Gastroesophageal sphincter (tissue), 4 donors: ENCODE measurements around the gene STAT1. TPM values are rescaled to one million over a fixed set of nuclear protein-coding genes. Genes with fewer than 3 reads are reported as not detected.

Experiments
- ATAC-seq: fragments of 150-250 bp; one replicate; pipeline ENCODE4 v1.9.1; 2016; ENCODE audit warnings: mild to moderate bottlenecking, moderate library complexity
- H3K27ac ChIP-seq, 4 donors: fragments of 200-600 bp; sonication (generic) in 3 of 4; 1 replicate in 3 of 4; 2 replicates in 1 of 4; pipeline ENCODE4 v1.5.1; 2016 to 2019
- H3K27me3 ChIP-seq: fragments of 200-600 bp; sonication (generic); one replicate; pipeline ENCODE4 v1.5.1; 2019
- H3K36me3 ChIP-seq, 2 donors: fragments of 200-600 bp; sonication (generic); one replicate each; pipeline ENCODE4 v1.5.1; 2019; ENCODE audit warnings: control low read depth in 1 of 2
- H3K4me1 ChIP-seq, 3 donors: fragments of 200-600 bp; sonication (generic); 1 replicate in 2 of 3; 2 replicates in 1 of 3; pipeline ENCODE4 v1.5.1; 2016 to 2019; ENCODE audit warnings: control low read depth in 2 of 3
- H3K4me3 ChIP-seq, 2 donors: fragments of 200-600 bp; sonication (generic); one replicate each; pipeline ENCODE4 v1.5.1; 2019; ENCODE audit warnings: mild to moderate bottlenecking in 1 of 2, moderate library complexity in 1 of 2
- H3K9me3 ChIP-seq, 3 donors: fragments of 200-600 bp; sonication (generic); one replicate each; pipeline ENCODE4 v1.5.1; 2017 to 2019; ENCODE audit warnings: control low read depth in 2 of 3
- EP300 ChIP-seq: sonication (generic); formaldehyde crosslinking; IDR thresholded peaks from one replicate; pipeline ENCODE4 v1.6.1; 2017; ENCODE audit warnings: antibody characterized with exemption, mild to moderate bottlenecking
- POLR2A ChIP-seq, 2 donors: fragments of 450-650 bp; IDR thresholded peaks; one replicate each; pipeline ENCODE4 v1.6.1; 2017; ENCODE audit warnings: antibody characterized with exemption in 2 of 2, mild to moderate bottlenecking in 2 of 2, moderate library complexity in 1 of 2
- POLR2AphosphoS5 ChIP-seq: sonication (generic); formaldehyde crosslinking; IDR thresholded peaks from one replicate; pipeline ENCODE4 v1.6.1; 2017; ENCODE audit warnings: antibody characterized with exemption
- WGBS, 2 donors: methylation state at CpG; one replicate each; pipeline ENCODE4 v1.1.5; 2018; ENCODE audit warnings: low coverage in 1 of 2; 5-methylcytosine and 5-hydroxymethylcytosine counted together
- total RNA-seq, 4 donors: library from RNA; depleted of rRNA; stranded (reverse); fragments of >200 nt; gene quantifications; one replicate each; pipeline ENCODE4 v1.1.0, GENCODE V29; 2016
- TF ChIP-seq, protein P1 (sequence below), 4 experiments: fragments of 200-600 bp in 2 of 4; fragments of 450-650 bp in 2 of 4; sonication (generic) in 1 of 4; IDR thresholded peaks; one replicate each; pipeline ENCODE4 v1.5.1; 2017 to 2019; ENCODE audit warnings: antibody characterized with exemption in 4 of 4, mild to moderate bottlenecking in 2 of 4, moderate library complexity in 2 of 4

STAT1 gene
- total RNA-seq, 4 donors from 2014 or later: 47.0 to 59.9 (median 53.5) TPM

DNA sequence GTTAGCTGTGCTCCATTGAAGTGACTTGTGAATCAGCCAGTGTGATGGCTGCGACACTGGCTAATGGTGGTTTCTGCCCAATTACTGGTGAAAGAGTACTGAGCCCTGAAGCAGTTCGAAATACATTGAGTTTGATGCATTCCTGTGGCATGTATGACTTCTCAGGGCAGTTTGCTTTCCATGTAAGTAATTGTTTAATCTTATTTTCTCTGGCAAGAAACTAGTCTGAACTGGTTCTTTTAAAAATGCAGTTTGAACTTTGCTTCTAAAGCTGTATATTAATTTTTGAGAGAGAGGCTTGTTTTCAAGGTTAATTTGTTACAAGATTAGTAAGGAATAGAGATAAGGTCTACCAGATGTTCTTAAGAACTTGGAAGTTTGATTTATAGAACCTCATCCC, 86.7 kb downstream of the STAT1 start:
- TF ChIP-seq POLR2A (IDR thresholded peaks at IDR 0.05) (no peak), EP300 (no peak), POLR2AphosphoS5 (no peak)
- TF ChIP-seq, protein P1, sequence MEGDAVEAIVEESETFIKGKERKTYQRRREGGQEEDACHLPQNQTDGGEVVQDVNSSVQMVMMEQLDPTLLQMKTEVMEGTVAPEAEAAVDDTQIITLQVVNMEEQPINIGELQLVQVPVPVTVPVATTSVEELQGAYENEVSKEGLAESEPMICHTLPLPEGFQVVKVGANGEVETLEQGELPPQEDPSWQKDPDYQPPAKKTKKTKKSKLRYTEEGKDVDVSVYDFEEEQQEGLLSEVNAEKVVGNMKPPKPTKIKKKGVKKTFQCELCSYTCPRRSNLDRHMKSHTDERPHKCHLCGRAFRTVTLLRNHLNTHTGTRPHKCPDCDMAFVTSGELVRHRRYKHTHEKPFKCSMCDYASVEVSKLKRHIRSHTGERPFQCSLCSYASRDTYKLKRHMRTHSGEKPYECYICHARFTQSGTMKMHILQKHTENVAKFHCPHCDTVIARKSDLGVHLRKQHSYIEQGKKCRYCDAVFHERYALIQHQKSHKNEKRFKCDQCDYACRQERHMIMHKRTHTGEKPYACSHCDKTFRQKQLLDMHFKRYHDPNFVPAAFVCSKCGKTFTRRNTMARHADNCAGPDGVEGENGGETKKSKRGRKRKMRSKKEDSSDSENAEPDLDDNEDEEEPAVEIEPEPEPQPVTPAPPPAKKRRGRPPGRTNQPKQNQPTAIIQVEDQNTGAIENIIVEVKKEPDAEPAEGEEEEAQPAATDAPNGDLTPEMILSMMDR (IDR thresholded peaks at IDR 0.05): no peak
- no peaks in the 10 kb centered on the region for H3K9me3 ChIP-seq
- H3K36me3 ChIP-seq: peaks cover 0 to 79% of the 10 kb centered on the region in 2 donors
- no peaks in the 10 kb centered on the region for H3K27me3 ChIP-seq
- WGBS, 2 donors: 52 to 83% methylated on average over 2 of the region's 2 CpGs
- no peak overlapping the region for H3K4me3 ChIP-seq
- no peak overlapping the region for H3K27ac ChIP-seq
- H3K4me1 ChIP-seq: no peaks in the 10 kb centered on the region
- no peak for ATAC-seq

DNA sequence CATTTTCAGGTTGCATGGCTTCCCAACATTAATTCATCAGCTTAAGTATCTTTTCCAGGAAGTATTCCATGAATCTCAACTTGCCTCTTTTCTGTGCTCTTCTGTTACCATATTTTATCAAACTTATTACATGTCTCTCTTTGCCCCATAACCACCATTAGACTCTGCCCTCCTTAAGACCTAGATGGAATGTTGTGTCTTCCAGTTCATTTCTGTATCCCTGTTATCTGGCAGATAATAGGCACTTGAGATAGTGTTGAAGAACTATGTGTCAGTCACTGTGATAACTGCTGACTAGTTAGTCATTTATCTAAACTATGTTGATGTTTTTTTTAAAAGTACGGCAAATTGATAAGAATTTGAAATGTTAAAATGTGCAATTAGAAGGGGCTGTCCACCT, 91.6 kb downstream of the STAT1 start:
- Histone ChIP-seq H3K27me3 (no peaks in the 10 kb centered on the region), H3K36me3 (peaks cover 0 to 78% of the 10 kb centered on the region in 2 donors), H3K27ac (no peak overlapping the region), H3K4me1 (no peaks in the 10 kb centered on the region), H3K4me3 (no peak overlapping the region), H3K9me3 (no peaks in the 10 kb centered on the region)
- no peak for ATAC-seq
- WGBS, 2 donors: 85 to 100% methylated on average over 1 of the region's 1 CpG
- no peak for TF ChIP-seq EP300
- TF ChIP-seq POLR2AphosphoS5: no peak

DNA sequence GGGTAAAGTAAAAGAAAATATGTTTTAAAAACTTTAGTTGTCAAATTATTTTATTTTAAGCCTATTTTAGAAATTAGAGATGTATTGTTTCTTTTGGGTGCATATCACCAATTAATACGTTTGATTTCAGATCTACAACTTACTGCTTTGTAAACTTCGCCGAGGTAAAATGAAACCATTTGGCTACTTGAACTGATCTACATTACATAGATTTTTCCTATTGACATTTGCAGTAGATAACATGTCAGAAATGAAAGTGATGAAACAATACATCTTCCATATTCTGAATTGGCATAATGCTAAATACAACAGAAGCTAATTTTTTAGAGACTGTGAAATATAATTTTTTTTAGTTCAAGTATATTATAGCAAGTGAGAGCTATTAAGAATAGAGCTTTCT, 93.9 kb downstream of the STAT1 start:
- Histone ChIP-seq H3K4me1 (no peaks in the 10 kb centered on the region), H3K36me3 (peaks cover 0 to 63% of the 10 kb centered on the region in 2 donors), H3K4me3 (no peak overlapping the region), H3K27ac (no peak overlapping the region), H3K27me3 (no peaks in the 10 kb centered on the region), H3K9me3 (no peaks in the 10 kb centered on the region)
- TF ChIP-seq EP300: no peak
- TF ChIP-seq, protein P1 (IDR thresholded peaks at IDR 0.05): no peak
- TF ChIP-seq POLR2A (IDR thresholded peaks at IDR 0.05): no peak
- TF ChIP-seq POLR2AphosphoS5: no peak
- ATAC-seq: no peak
- WGBS, 2 donors: 82 to 87% methylated on average over 3 of the region's 3 CpGs

Other genes starting within 250 kb of the STAT1 start
- 100 to 1,000 TPM in 3 of 4 donors, 10 to 100 TPM in 1; 85.4 to 219 (median 117) TPM for gene GLS, start 133.3 kb downstream of the STAT1 start, total RNA-seq
- 1 to 10 TPM in 2 of 4 donors, under 1 TPM in 2; 0.39 to 4.8 (median 1.9) TPM for gene STAT4, start 136.8 kb upstream of the STAT1 start, total RNA-seq
- 10 to 100 TPM; 17.3 to 45.0 (median 21.0) TPM for gene MYO1B, start 231.2 kb upstream of the STAT1 start, total RNA-seq